Stimulated activated CD8-positive, alpha-beta memory T cell treated with anti-CD3 and anti-CD28 coated beads, Interleukin-4, amount 100 ng/mL, for 4 hours (primary cell): Measurements from ENCODE around the gene PLEKHA4.

Source experiments
- DNase-seq, 2 donors: peaks; one replicate each; pipeline ENCODE4 v3.0.0-alpha.2; 2020; ENCODE audit warnings: low read depth in 2 of 2, low spot score in 1 of 2

PLEKHA4 gene

GRCh38 chr19:48830965-48831364 lies 37.5 kb downstream of the PLEKHA4 start:
- no peak for DNase-seq

DNA sequence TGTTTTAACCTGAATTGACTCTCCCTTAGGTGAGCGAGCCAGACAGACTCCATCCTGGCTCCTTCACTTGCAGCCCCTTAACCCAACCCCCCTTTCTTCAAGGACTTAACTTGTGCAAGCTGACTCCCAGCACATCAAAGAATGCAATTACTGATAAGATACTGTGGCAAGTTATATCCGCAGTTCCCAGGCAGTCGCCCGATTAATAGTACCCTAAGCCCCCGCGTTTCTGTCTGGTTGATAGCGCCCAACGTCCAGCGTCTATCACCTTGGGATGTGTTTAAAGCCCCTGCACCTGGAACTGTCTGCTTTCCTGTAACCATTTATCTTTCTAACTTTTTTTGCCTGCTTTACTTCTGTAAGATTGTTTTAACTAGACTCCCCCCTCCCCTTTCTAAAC lies 38.3 kb downstream of the PLEKHA4 start:
- no peak for DNase-seq

DNA sequence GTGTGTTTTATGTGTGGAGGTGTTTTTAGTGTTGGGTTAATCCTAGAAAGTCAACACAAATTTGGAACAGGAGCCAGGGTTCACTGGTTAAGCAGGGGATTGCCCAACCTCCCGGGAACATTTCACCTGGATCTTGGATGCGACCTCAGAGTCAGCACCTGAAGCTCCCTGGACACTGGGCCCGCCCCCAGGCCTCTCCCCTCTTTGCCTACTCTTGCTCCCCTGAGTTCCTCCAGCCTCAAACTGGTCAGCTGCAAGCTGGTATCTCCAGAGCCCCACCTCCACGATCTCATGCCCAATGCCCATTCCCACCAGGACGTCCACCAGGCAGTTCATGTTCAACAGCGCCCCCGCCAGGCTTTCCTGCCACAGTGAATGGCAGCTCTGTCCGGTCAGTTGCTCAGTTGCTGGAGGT lies 41.8 kb downstream of the PLEKHA4 start:
- DNase-seq = no peak

GRCh38 chr19:48822514-48822913 lies 45.9 kb downstream of the PLEKHA4 start:
- no peak for DNase-seq

- no peak for DNase-seq
These were observed 46.8 kb downstream of the PLEKHA4 start for GRCh38 chr19:48821633-48822032.

DNA sequence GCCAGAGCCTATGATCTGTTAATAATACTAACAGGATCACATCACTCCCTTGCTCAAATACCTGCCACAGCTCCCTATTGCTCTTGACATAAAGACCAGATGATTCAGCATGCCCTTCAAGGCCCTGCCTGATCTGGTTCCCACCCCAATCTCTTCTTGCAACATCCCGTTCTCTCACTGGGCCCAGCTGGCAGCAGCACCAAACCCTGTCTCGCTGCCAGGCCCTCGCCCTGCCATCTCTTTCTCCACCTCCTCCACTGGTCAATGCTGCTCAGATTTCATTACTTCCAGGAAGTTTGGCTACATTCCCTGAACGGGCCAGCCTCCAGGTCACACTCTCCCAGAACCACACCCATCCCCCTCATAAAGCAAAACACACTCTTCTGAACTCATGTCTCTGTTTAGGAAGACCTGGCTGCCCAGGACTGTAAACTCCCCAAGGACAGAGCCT lies 49.0 kb downstream of the PLEKHA4 start:
- DNase-seq = no peak

DNA sequence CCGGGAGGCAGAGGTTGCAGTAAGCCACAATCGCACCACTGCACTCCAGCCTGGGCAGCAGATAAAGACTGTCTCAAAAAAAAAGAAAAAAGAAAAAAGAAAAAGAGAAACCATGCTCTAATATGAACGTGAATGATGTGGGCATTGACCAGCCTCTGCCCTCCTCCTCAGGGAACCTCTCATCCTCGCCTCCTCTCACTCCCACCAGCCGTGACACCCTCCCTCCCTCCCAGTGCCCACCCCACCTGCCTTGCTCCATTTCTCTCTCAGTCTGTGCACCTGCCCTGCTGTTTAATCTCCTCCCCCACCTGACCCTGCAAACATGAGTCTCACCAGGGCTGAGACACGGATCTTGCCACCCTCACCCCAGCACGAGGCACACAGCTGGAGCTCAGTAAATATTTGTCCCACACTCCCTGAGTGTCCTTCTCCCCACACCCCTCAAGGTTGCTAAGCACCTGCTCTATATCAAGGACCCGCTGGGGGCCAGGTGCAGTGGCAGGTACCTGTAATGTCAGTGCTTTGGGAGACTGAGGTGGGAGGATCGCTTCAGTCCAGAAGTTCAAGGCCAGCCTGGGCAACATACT lies 50.1 kb downstream of the PLEKHA4 start:
- DNase-seq = no peak

DNA sequence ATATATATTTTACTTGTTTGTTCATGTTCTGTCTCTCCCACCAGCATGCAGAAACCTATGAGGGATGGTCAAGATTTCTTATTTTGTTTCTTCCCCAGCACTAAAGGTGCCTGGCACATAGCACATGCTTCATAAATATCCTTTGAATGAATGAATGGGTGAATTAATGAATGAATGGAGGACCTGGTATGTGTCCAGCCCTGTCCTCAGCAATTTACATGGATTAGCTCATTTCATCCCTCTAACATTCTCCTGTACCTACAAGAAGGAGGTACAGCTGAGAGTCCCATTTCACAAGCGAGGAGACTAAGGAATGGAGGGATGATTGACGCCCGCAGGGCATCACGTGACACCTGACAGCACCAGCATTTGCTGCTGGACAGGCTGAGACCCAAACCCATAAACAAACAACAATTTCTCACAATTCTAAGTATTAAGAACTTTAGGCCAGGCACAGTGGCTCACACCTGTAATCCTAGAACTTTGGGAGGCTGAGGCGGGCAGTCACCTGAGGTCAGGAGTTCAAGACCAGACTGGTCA lies 50.8 kb downstream of the PLEKHA4 start:
- DNase-seq = no peak

- no peak for DNase-seq
These were observed 52.4 kb downstream of the PLEKHA4 start for GRCh38 chr19:48815870-48816501.

- no peak for DNase-seq
These were observed 53.5 kb downstream of the PLEKHA4 start for GRCh38 chr19:48814895-48815294.

DNA sequence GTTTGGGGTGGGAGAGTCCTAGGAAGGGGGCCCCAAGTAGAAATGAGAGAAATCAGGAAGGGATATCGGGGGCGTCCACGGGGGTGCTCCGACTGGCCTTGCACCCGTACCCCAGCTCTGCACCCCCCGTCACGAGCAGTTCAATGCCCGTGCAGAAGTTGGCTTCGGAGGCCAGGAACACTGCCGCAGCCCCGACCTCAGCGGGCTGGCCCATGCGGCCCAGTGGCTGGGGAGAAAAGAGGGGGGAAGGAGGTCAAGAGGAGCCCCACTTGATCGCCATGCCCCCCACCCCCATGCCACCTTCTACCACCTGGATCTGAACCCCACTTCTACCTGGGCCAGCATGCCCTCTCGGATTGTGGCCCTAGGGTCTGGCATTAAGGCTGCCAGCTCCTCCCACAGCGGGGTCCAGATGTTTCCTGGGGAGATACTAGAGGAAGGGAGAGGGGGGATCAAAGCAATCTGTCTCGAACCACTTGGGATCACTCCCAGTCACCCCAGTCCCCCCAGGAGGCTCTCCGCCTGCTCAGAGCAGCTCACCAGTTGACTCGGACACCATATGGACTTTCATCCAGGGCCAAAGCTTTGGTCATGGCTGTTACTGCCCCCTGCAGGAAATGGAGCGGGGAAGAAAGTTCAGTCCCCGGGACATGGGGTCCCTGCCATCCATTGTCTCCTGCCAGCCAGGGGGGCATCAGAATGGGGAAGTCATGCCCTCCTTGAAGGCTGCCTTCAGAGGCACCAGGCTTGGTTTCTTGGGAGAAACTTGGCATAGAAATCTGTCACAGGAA lies 55.1 kb downstream of the PLEKHA4 start:
- DNase-seq = no peak

- DNase-seq = peak in 1 of 2 donors; percentile 35
These were observed 56.1 kb downstream of the PLEKHA4 start for GRCh38 chr19:48812094-48812929.

GRCh38 chr19:48810151-48810550 lies 58.3 kb downstream of the PLEKHA4 start:
- no peak for DNase-seq

GRCh38 chr19:48807590-48808308 lies 60.7 kb downstream of the PLEKHA4 start:
- DNase-seq = no peak

GRCh38 chr19:48806818-48807589 lies 61.4 kb downstream of the PLEKHA4 start:
- no peak for DNase-seq

- DNase-seq = no peak
These were observed 61.9 kb downstream of the PLEKHA4 start for GRCh38 chr19:48806518-48806817.

DNA sequence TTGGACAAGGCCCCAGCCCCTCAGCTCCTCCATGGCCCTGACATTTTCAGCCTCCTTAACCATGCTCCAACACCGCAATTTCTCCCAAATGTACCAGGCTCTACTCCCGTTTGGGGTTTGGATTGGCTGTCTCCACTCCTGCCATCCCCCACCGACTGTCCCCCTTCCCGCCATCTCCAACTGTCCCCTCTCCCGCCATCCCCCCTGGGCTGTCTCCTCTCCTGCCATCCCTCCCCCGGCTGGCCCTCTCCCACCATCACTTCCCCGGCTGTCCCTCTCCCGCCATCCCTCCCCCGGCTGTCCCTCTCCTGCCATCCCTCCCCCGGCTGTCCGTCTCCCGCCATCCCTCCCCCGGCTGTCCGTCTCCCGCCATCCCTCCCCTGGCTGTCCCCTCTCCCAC lies 63.0 kb downstream of the PLEKHA4 start:
- no peak for DNase-seq

GRCh38 chr19:48804496-48804895 lies 63.9 kb downstream of the PLEKHA4 start:
- DNase-seq = no peak

- DNase-seq = no peak
These were observed 65.8 kb downstream of the PLEKHA4 start for GRCh38 chr19:48802623-48803022.
